Hippocampal formation (tissue), 2 donors: ENCODE measurements around the gene ZNF621.

Experiments used
- DNase-seq, 2 donors: peaks; one replicate each; lab custom pipeline; 2025; lab: John Stamatoyannopoulos, UW

Gene ZNF621

GRCh38 chr3:40524568-40525285, at the start of gene ZNF621:
Gene ZNF621, plus strand, starts transcription at chr3:40524960. Its CDS starts 881 bp downstream, at chr3:40525841.
- peak; percentile 83 to 87 for DNase-seq

- peak; percentile 50 to 58 for DNase-seq
These were observed 48.0 kb upstream of the ZNF621 start, which contains the start of gene ZNF619 for GRCh38 chr3:40476478-40477470. Gene ZNF619, plus strand, starts transcription at chr3:40477122. Its CDS starts 858 bp downstream, at chr3:40477980.

GRCh38 chr3:40477666-40478065, 47.1 kb upstream of the ZNF621 start:
- no peak for DNase-seq

GRCh38 chr3:40487172-40487571, 37.6 kb upstream of the ZNF621 start:
- no peak for DNase-seq

GRCh38 chr3:40490916-40491315, 33.8 kb upstream of the ZNF621 start:
- no peak for DNase-seq

GRCh38 chr3:40494698-40495097, 30.1 kb upstream of the ZNF621 start:
- DNase-seq, result no peak

- no peak for DNase-seq
These were observed 27.5 kb upstream of the ZNF621 start for GRCh38 chr3:40497288-40497687.

GRCh38 chr3:40499952-40500351, 24.8 kb upstream of the ZNF621 start:
- no peak for DNase-seq

GRCh38 chr3:40502034-40502433, 22.7 kb upstream of the ZNF621 start:
- DNase-seq, result no peak

GRCh38 chr3:40504636-40505430, 19.9 kb upstream of the ZNF621 start:
- no peak for DNase-seq

GRCh38 chr3:40505599-40506462, 18.9 kb upstream of the ZNF621 start, which contains the start of gene ZNF620:
Gene ZNF620, plus strand, starts transcription at chr3:40506039. Its CDS starts 314 bp downstream, at chr3:40506353.
- peak; percentile 30 to 59 for DNase-seq

GRCh38 chr3:40511031-40511718, 13.6 kb upstream of the ZNF621 start:
- peak in 1 of 2 donors; percentile 8 for DNase-seq

- no peak for DNase-seq
These were observed 8.6 kb upstream of the ZNF621 start for GRCh38 chr3:40516201-40516600.

- no peak for DNase-seq
These were observed 6.7 kb upstream of the ZNF621 start for GRCh38 chr3:40518067-40518466.

GRCh38 chr3:40518848-40519247, 5.9 kb upstream of the ZNF621 start:
- no peak for DNase-seq

- no peak for DNase-seq
These were observed 3.5 kb upstream of the ZNF621 start for GRCh38 chr3:40521254-40521653.

GRCh38 chr3:40523781-40524180, 979 bp upstream of the ZNF621 start:
- peak in 1 of 2 donors; percentile 2 for DNase-seq

GRCh38 chr3:40524222-40524567, 565 bp upstream of the ZNF621 start:
- DNase-seq, result no peak

GRCh38 chr3:40528426-40528825, 3.7 kb downstream of the ZNF621 start:
- no peak for DNase-seq

GRCh38 chr3:40532252-40532651, 7.5 kb downstream of the ZNF621 start:
- DNase-seq, result no peak
